ENCODE measurements around the gene C3.

Gene C3

DNA sequence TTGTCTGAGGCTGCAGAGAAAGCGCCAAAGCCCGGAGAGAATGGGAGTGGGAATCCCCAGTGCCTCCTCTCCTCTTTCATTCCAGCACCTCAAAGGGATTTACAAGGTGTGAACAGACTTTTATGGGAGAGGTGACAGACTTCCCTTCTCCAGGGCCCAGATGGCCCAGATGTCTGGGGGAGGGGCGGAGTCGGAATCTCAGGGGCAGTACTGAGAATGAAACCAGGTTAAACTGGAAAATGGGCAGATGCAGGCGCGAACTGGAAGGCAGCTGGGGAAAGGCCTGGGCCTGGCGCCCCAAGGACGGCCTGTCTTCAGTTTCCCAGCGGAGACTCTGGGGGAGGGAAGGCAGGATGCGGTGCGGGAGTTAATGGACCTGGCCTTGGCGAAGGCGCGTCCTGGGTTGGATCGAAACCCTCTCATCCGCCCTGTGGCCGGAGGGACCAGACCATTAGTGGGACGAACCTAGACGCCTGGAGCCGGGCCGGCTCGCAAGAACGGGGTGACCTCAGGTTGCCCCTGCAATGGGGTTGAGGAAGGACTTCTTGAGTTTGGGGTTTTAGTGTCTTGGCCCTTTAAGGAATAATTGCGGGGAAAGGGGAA is 18.4 kb upstream of the C3 start:
- H3K4me3 ChIP-seq (replicated peaks in 1 of 2; ENCODE audit: low read depth in 2 of 2, low read length in 2 of 2), result peak overlapping the region; percentile 21 to 43
- TF ChIP-seq, protein P1, sequence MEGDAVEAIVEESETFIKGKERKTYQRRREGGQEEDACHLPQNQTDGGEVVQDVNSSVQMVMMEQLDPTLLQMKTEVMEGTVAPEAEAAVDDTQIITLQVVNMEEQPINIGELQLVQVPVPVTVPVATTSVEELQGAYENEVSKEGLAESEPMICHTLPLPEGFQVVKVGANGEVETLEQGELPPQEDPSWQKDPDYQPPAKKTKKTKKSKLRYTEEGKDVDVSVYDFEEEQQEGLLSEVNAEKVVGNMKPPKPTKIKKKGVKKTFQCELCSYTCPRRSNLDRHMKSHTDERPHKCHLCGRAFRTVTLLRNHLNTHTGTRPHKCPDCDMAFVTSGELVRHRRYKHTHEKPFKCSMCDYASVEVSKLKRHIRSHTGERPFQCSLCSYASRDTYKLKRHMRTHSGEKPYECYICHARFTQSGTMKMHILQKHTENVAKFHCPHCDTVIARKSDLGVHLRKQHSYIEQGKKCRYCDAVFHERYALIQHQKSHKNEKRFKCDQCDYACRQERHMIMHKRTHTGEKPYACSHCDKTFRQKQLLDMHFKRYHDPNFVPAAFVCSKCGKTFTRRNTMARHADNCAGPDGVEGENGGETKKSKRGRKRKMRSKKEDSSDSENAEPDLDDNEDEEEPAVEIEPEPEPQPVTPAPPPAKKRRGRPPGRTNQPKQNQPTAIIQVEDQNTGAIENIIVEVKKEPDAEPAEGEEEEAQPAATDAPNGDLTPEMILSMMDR (IDR thresholded peaks at IDR 0.05; ENCODE audit: low read depth, low read length), result no peak
- DNase-seq (ENCODE audit: low read depth in 2 of 2), result peak; percentile 44 to 55

DNA sequence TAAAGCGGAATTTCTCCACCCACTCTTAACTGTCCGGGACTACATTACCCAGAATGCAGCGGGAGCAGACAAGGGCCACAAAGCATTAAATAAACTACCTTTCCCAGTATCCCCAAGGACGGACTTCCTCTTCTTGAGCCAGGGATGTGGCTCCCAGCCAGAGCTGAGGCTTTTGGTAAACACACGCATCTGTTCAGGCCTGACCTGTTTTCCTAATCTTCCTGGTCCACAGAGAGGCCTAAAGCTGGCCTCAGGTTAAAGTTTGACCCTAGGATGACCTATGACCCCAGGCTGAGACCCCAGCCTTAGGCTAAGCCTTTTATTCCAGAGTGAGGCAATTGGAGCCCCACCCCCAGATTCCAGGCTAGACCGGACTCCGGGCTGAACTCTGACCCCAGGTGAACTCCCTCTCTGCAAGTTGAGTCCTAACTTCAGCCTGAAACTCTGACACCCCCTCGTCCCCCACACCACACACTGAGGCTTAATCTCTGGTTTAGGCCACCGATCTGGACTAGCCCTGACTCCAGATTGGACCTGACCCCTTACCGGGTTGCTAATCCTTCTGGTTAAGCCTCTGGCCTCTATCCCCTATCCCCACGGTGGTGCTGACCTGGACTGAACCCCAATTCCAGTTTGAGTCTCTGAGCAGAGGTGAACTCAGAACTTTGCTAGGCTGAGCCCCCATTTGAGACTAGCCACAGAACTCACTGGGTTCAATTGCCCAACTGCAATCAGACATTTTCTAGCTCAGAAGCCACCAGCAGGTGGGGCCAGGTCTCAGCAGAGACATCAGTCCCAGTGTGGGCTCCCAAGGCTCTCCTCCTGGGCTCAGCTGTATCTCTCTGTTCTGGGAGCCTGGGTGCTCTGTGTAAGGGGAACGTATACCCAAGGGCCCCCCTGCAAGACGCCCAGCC is 17.7 kb upstream of the C3 start:
- H3K4me3 ChIP-seq (replicated peaks in 1 of 2; ENCODE audit: low read depth in 2 of 2, low read length in 2 of 2), result peak overlapping the region in 1 of 2 donors; percentile 3
- TF ChIP-seq, protein P1 (IDR thresholded peaks at IDR 0.05; ENCODE audit: low read depth, low read length), result peak; percentile 77
- peak; percentile 87 to 100 for DNase-seq (ENCODE audit: low read depth in 2 of 2)

DNA sequence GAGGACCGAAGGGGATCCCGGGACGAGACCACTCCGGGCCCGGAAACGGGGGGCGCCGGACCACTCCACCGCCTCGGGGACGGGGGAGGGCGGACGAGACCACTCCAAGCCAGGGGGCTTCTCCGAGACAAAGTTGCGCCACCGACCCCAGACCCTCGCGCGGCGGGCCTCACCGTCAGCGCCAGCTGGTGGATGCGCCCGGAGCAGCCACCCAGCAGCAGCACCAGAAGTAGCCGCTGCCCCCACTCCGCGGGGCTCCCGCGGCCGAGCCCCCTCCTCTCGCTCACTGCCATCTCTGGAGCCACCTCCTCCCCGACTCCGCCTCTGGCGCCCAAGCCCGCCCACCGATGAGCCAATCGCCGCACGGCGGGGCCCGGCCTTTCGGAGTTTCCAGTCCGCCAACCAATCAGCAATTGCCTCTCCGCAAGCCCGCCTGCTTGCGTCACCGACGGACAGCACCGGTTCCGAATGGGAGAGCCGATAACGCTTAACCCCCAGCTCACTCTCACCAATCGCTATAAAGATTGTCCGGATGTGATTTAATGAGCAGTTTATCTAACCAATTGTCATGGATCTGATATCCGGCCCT is 16.9 kb upstream of the C3 start, which contains the start of gene GPR108:
GPR108 (minus strand) TSS at position 297 of the 589 bp plus-strand sequence; CDS start at position 293, 4 bp downstream.
- peak in 1 of 2 donors; percentile 100 for DNase-seq (ENCODE audit: low read depth in 2 of 2)
- TF ChIP-seq, protein P1 (IDR thresholded peaks at IDR 0.05; ENCODE audit: low read depth, low read length), result no peak
- H3K4me3 ChIP-seq (replicated peaks in 1 of 2; ENCODE audit: low read depth in 2 of 2, low read length in 2 of 2), result peak within 1 kb of the TSS; percentile 85 to 91

DNA sequence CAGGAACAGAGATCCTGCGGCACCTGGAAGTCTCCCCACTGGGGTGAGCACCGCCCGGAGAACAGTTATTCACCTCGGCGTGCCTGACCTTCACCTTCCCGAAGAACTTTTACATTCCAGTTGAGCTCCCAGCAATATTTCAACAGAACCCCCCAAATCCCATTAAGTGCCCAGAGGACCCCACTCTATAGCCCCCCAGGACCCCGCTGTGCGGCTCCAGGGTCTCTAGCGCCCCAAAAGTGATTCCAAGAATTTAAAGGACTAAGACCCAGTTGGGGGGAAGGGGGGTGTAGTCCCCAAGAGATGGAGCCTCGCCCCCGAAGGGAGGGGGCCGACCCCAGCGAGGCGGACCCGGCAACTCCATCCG is 16.4 kb upstream of the C3 start:
- TF ChIP-seq, protein P1 (IDR thresholded peaks at IDR 0.05; ENCODE audit: low read depth, low read length), result no peak
- peak overlapping the region; percentile 85 to 91 for H3K4me3 ChIP-seq (replicated peaks in 1 of 2; ENCODE audit: low read depth in 2 of 2, low read length in 2 of 2)
- DNase-seq (ENCODE audit: low read depth in 2 of 2), result no peak

DNA sequence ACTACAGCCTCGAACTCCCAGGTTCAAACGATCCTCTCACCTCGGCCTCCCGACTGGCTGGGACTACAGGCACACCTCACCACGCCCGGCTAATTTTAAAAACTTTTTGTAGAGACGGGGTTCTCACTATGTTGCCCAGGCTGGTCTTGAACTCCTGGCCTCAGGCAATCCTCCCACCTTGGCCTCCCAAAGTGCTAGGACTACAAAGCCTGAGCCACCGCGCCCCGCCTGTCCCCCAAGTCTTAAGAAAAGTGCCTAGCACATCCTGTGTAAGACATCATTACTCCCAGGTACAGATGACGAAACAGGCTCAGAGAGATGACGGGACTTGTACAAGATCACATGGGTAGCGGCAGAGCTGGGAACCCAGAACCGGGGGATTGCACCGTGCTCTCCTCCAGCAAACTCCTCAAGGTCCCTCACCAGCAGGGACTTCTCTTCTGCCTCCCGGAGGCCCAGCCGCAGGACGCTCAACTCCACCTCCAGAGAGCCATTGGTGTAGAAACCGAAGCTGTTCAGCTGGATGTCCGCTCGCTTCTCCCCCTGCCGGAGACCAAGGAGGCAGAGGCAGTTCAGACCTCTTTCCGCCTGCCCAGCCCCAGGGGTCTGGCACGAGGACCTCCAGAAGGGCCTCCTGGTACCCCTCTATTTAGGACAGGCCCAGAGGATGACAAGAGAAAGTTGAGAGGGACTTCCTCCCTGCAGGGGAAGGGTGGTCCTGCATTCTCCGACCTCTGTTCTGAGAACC is 15.9 kb upstream of the C3 start:
- TF ChIP-seq, protein P1 (IDR thresholded peaks at IDR 0.05; ENCODE audit: low read depth, low read length), result peak; percentile 76
- DNase-seq (ENCODE audit: low read depth in 2 of 2), result peak; percentile 91 to 95
- H3K4me3 ChIP-seq (replicated peaks in 1 of 2; ENCODE audit: low read depth in 2 of 2, low read length in 2 of 2), result peak overlapping the region; percentile 85 to 91

DNA sequence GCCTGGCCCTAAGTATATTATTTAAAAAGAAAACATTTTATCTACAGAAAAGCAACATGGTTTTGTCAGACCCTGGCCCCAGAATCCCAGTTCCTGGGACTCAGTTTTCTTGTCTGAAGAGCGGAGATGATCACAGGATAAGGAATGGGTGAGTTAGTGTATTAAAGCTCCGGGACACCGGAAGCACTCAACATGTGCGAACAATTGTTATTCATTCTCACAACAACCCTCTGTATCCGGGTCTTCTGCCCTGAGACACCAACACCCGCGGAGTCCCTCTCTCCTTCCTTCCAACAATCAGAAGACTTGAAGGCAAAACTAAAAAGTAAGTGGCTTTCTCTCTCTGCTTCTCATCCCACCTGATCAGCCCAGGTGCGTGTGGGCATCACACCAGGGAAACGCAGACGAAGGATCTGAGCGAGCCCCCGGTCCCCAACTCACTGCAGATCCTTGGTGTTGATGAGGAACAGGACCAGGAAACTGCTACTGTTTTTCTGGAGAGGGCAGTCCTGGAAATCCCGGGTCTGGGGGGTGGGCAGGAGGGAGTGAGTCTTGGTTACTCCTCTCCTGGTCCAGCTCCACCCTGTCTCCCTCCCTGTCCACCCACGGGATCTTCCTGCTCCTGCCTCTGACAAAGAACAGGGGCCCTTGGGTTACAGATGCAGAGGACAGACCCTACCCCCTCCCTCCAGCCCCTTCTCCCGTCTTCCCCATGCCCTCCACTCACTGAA is 14.9 kb upstream of the C3 start:
- TF ChIP-seq, protein P1 (IDR thresholded peaks at IDR 0.05; ENCODE audit: low read depth, low read length), result no peak
- peak overlapping the region; percentile 85 to 91 for H3K4me3 ChIP-seq (replicated peaks in 1 of 2; ENCODE audit: low read depth in 2 of 2, low read length in 2 of 2)
- DNase-seq (ENCODE audit: low read depth in 2 of 2), result no peak
